NB4 (cell line): ENCODE data around the gene ANKRD53.

Experiments
- DNase-seq: peaks from one replicate; pipeline ENCODE4 v3.0.0; 2010; ENCODE audit warnings: low read depth
- H3K4me3 ChIP-seq: one replicate; pipeline ENCODE4 v1.5.1; 2011; ENCODE audit warnings: mild to moderate bottlenecking, low read depth, low read length, moderate library complexity
- CTCF ChIP-seq: IDR thresholded peaks from one replicate; pipeline ENCODE4 v1.5.1; 2012; ENCODE audit warnings: low read depth, low read length
- MAX ChIP-seq: IDR thresholded peaks from 2 replicates; pipeline ENCODE4 v1.6.1; 2011; ENCODE audit warnings: low read depth, low read length
- MYC ChIP-seq: IDR thresholded peaks from 2 replicates; pipeline ENCODE4 v1.6.1; 2011; ENCODE audit warnings: low read depth, low read length
- POLR2A ChIP-seq: IDR thresholded peaks from 2 replicates; pipeline ENCODE4 v1.6.1; 2011; ENCODE audit warnings: mild to moderate bottlenecking; ENCODE audit not compliant: insufficient read length; ENCODE audit errors: extremely low read depth

ANKRD53 gene

GRCh38 chr2:70979626-70980025 is 1.2 kb downstream of the ANKRD53 start:
- DNase-seq = no peak
- TF ChIP-seq MYC = no peak
- TF ChIP-seq POLR2A = no peak
- no peak for TF ChIP-seq MAX
- no peak for TF ChIP-seq CTCF
- H3K4me3 ChIP-seq = no peak overlapping the region

GRCh38 chr2:70981421-70981820 is 3.0 kb downstream of the ANKRD53 start:
- no peak overlapping the region for H3K4me3 ChIP-seq
- no peak for TF ChIP-seq CTCF
- no peak for TF ChIP-seq MAX
- no peak for TF ChIP-seq POLR2A
- TF ChIP-seq MYC = no peak
- no peak for DNase-seq

GRCh38 chr2:70981866-70982810 is 3.7 kb downstream of the ANKRD53 start:
- H3K4me3 ChIP-seq = no peak overlapping the region
- no peak for DNase-seq
- TF ChIP-seq MAX (no peak), MYC (no peak), POLR2A (no peak), CTCF (no peak)

GRCh38 chr2:70982971-70983370 is 4.5 kb downstream of the ANKRD53 start:
- H3K4me3 ChIP-seq = no peak overlapping the region
- no peak for DNase-seq
- TF ChIP-seq MYC = no peak
- no peak for TF ChIP-seq MAX
- TF ChIP-seq POLR2A = no peak
- TF ChIP-seq CTCF = no peak

- no peak for DNase-seq
- TF ChIP-seq CTCF = no peak
- TF ChIP-seq MYC = no peak
- TF ChIP-seq POLR2A = no peak
- no peak for TF ChIP-seq MAX
These were observed 5.2 kb downstream of the ANKRD53 start for GRCh38 chr2:70983506-70984227.

More at GRCh38 chr2:70983506-70984227, 5.2 kb downstream of the ANKRD53 start:
- no peak overlapping the region for H3K4me3 ChIP-seq
